ENCODE results near the gene TESK2.
"Not testable (repeated sequence)": the region's sequence is repeated elsewhere in the genome, so short reads cannot be mapped to it uniquely, and the experiment has no call there.

The TESK2 gene, protein sequence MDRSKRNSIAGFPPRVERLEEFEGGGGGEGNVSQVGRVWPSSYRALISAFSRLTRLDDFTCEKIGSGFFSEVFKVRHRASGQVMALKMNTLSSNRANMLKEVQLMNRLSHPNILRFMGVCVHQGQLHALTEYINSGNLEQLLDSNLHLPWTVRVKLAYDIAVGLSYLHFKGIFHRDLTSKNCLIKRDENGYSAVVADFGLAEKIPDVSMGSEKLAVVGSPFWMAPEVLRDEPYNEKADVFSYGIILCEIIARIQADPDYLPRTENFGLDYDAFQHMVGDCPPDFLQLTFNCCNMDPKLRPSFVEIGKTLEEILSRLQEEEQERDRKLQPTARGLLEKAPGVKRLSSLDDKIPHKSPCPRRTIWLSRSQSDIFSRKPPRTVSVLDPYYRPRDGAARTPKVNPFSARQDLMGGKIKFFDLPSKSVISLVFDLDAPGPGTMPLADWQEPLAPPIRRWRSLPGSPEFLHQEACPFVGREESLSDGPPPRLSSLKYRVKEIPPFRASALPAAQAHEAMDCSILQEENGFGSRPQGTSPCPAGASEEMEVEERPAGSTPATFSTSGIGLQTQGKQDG

DNA sequence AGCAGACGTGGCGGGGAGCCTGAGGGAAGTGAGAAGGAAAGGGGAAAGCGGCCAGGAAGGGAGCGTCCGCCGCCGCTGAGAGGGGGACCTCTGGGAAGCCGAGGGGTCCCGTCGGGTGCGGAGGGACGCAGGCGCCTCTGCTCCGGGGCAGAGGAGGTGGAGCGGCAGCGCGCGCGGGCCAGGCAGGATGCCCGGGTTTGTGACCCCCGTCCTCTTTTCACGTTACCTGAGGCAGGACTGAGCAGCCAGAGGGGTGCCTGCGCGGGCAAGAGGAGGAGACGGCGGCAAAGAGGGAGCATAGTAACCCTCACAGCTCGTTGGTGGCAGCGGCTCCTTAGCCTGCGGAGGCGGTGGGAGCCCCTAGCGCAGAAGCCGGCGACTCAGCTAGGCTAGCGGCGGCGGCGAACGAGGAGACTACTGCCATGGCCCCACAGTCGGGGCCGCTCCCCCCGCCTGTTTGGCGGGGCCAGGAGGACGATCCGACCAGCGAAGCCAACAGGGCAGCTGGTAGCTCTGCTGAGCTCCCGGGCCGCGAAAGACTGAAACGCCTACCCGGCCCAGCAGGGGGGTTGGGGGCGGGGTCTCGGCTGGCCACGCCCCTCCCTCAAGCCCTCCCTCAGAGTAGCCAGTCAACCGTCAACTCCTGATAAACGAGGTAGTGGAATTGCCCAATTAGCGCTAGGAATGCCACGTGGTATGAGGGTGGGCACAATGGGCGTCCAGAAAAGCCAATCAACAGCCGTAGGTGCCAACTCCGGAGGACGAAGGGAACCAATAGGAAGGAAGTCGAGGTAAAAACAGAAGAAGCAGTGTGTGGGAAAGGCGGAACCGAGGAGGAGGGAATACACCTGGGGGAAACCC, at the start of gene TESK2:
Gene TESK2, minus strand, starts transcription at position 538 of the 861 bp plus-strand sequence. CDS start 33,378 bp downstream, outside the sequence.
- peak; percentile 99 for DNase-seq

DNA sequence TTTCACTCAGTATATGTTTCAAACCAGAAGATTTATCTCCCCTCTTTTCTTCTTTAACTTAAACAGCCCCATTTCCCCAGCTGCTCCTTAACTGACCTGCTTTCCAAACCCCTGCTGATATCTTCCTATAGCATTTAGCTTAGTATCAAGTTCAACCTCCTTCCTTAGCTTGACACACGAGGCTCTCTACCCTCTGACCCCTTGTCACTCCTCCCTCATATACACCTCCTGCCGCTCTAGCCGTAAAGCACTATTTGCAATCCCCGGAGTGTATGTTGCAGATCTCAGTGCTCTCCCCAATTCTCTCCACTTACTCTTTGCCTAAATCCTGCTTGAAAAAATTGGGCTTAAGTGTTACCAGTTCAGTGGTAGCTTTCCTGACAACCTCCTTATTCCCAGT, 45.9 kb upstream of the TESK2 start:
- no peak for DNase-seq

DNA sequence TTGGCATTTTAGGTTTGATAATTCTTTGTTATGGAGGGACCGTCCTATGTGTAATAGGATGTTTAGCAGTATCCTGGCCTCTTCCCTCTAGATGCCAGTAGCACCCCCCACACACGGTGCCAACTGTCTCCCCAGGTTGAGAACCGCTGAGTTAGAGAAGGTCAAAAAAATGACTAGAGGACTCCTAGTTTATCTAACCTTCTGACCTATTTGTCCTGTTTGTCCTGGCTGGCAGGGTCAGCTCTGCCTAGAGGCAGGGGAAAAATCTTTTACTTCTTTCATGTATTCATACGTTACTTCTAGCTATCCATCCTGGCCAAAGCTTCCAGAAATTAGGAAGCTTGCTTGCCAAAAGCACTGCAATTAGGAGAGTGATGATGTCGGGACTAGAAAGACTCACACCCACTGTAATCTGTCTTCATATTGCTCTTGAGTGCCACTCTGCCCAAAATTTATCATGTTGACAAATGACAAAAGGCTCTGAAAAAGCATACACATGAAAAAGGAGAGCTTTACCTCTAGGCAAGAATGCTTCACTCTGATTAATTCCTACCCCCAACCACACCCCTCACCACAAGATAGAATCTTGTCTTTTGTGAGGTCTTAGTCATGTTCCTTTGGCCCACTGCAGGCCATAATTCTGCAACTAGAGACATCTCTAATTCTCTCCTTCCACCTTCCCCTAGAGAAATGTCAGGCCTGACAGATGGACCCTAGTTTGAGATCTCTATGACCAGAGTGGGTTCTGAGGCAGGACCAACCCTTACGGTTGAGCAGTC, 45.2 kb upstream of the TESK2 start:
- no peak for DNase-seq

DNA sequence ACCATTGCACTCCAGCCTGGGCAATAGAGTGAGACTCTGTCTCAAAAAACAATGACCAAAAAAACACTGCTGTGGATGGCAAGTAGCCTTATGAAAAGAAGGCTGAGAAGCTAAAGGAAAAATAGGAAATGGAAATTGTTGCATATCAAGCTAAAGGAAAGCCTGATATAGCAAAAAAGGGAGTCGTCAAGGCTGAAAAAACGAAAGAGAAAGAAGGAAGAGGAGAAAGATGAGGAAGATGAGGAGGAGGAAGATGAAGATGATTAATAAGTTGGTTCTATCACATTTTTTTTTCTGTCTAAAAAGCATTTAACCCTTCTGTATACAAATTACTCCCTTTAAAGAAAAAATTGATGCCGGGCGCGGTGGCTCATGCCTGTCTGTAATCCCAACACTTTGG, 40.9 kb upstream of the TESK2 start:
- no peak for DNase-seq

DNA sequence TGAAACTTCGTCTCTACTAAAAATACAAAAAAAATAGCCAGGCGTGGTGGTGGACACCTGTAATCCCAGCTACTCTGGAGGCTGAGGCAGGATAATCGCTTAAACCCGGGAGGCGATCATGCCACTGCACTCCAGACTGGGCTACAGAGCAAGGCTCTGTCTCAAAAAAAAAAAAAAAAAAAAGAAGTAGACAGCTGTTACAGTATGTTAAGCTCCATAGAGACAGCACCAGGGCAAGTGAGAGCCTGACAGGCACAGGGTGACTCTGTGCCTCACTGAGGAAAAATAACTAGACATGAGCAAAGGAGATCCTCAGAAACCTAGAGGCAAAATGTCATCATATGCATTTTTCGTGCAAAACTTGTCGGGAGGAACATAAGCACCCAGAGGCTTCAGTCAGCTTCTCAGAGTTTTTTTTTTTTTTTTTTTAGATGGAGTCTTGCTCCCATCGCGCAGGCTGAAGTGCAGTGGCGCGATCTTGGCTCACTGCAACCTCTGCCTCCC, 39.7 kb upstream of the TESK2 start:
- no peak for DNase-seq

DNA sequence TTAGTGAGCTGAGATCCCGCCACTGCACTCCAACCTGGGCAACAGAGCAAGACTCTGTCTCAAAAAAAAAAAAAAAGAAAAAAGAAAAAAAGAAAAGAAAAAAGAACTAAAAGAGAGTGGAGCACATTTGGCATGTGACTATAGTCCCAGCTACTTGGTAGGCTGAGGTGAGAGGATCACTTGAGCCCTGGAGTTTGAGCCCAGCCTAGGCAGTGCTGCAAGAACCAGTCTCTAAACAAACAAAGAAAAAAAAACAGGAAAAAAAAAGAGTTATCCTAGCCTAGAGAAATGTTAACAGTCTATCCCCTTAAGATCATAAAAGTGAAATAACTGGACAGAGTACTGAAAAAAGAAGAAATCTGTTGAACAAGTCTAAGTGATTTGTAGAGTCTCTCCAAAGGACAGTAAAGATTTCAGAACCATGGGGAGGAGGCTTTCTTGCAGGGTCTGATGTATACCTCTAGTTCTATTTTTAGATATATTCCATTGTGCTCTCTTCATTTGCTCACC, 35.2 kb upstream of the TESK2 start:
- DNase-seq, result no peak

DNA sequence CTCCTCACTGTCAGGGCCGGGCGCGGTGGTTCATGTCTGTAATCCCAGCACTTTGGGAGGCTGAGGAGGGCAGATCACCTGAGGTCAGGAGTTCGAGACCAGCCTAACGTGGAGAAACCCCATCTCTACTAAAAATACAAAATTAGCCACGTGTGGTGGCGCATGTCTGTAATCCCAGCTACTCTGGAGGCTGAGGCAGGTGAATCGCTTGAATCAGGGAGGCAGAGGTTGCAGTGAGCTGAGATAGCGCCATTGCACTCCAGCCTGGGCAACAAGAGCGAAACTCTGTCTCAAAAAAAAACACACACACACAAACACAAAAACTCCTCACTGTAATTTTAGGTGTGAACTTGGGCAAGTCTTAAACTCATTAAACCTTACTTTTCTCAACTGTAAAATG, 33.0 kb upstream of the TESK2 start:
- DNase-seq, result not testable (repeated sequence)

DNA sequence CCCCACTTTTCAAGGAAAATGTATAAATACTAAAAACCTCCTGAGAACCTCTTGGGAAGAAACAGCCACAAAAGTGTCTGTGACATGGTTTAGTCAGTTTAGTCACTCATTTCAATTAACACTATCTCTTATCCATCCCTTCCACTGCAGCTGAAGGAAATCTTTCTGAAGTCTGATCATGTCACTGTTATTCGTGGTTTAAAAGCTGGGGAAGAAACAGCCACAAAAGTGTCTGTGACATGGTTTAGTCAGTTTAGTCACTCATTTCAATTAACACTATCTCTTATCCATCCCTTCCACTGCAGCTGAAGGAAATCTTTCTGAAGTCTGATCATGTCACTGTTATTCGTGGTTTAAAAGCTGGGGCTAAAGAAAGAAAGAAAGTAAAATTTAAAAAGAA, 32.6 kb upstream of the TESK2 start:
- DNase-seq, result not testable (repeated sequence)

DNA sequence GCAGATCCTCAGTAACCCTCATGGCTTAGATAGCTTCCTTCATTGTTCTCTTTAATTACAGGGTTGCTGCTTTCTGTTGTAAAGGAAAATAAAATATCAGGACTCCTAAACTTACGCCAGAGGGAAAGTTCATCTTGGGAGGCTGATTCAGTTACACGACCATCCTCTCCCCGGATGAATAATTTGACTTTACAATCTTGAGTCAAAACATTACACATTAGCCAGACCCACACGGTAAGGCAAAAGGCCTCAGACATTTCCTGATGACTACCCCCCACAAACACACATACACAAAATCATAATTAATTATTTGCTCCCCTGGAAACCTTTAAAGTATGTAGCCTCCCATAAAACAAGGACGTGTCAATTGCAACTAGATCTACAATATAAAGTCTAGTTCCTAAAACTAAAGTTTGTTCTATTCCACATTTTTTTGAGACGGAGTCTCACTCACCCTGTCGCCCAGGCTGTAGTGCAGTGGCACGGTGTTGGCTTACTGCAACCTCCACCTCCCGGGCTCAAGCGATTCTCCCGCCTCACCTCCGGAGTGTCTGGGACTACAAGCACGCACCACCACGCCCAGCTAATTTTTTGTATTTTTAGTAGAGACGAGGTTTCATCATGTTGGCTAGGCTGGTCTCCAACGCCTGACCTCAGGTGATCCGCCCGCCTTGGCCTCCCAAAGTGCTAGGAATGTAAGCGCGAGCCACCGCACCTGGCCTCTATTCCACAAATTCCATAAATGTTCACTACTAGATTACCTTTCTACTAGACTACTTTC, 31.6 kb upstream of the TESK2 start:
- no peak for DNase-seq

DNA sequence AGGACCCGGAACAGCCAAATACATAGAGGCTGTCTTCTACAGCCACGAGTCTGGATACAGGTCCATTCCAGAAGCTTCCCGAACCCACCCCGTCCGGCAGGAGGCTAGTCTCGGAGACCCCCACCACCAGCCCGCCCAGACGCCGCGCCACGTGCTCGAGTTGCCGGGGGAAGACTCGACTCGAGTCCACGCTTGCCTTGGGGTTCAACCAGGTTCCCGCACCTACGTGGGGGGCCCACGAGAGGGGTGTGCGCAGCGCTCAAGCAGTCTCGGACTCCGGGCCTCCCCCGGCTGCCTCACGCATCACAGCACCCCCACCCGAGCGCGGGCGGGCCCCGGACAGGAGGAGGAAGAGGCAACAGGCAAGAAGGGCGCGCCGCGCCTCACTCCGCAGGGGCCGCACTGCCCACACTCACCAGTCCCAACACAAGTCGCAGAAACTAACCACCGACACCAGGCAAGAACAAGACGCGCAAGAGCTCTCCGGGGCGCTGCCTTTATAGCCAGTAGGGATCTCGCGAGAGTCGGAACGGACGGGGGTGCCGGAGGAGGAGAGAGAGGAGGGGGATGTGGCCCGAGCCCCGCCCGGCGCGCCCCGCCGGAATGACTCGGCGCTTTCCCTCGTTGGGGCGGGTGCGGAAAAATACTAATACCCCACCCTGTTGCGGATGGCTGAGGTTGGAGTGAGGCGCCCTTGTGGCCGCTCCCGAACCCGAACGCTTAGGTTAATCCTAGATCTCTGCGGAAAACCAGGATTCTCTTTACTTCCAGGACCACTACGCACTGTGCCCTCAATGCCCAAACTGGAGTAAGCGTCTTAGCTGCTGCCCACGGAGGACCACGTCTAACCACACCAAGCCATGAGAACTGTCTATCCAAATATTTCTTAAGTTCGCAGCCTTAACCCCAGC, 30.7 kb upstream of the TESK2 start, which contains the start of gene PRDX1:
Gene PRDX1, minus strand, starts transcription at position 472 of the 911 bp plus-strand sequence. CDS start 2,841 bp downstream, outside the sequence.
- DNase-seq, result peak; percentile 98

DNA sequence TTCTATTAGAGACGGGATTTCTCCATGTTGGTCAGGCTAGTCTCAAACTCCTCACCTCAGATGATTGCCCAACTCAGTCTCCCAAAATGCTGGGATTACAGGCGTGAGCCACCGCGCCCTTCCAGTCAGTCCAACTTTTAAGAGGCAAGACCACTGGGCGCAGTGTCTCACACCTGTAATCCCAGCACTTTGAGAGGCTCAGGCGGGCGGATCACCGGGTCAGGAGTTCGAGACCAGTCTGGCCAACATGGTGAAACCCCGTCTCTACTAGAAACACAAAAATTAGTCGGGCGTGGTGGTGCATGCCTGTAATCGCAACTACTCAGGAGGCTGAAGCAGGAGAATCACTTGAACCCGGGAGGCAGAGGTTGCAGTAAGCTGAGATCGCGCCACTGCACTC, 28.8 kb upstream of the TESK2 start:
- DNase-seq, result not testable (repeated sequence)

DNA sequence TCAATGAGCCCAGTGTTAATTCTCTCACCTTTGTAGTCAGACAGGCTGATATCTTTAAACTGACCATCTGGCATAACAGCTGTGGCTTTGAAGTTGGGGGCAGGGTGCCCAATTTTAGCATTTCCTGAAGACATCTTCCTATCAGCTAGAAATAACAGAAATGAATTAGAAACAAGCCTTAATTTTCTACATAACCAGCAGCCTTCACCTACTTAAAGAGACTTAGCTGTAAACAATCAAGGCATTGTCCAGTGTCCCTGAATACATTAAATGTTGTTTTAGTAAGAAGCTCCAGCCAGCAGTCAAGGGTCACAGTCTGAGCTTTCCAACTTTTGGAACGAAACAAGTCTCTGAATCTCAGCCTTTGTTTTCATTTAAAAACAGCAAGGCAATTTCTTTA, 27.9 kb upstream of the TESK2 start:
- no peak for DNase-seq

DNA sequence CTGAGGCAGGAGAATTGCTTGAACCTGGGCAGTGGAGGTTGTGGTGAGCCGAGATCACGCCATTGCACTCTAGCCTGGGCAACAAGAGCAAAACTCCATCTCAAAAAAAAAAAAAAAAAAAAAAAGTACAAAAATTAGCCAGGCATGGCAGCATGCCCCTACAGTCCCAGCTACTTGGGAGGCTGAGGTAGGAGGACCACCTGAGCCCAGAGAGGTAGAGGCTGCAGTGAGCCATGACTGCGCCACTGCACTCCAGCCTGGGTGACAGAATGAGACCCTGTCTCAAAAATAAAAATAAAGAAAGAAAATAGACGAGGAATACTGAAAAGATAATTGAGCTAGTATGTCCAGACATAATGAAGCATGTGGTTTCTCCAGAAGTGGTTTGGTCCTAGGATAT, 27.4 kb upstream of the TESK2 start:
- not testable (repeated sequence) for DNase-seq

DNA sequence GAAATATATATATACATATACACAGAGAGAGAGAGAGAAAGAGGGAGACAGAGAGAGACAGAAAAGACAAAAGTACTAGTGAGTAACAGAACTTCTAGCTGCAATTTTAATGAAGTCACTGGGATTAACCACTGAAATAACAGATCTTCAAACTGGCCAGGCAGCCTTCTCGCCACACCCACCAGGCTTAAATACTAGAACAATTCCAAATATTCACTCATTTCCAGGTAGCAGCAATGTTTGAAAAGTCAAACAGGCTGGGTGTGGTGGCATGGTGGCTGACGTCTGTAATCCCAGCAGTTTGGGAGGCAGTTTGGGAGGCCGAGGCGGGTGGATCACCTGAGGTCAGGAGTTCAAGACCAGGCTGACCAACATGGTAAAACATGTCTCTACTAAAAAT, 25.5 kb upstream of the TESK2 start:
- no peak for DNase-seq

DNA sequence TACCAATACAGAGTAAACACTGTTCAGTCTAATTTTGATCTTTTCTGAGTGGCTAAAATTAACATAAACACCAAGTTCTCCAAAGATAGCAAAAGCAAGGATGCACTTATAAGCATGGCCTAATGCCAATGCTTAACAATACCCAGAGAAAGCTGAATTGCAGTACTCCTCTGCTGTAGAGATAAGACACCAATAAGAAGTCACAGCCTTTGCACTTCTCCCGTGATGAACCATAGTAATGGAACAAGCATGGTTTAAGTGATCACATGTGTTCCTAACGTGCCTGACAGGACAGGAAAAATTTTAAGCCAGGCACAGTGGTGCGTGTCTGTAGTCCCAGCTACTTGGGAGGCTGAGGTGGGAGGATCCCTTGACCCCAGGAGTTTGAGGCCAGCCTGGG, 25.1 kb upstream of the TESK2 start:
- no peak for DNase-seq

DNA sequence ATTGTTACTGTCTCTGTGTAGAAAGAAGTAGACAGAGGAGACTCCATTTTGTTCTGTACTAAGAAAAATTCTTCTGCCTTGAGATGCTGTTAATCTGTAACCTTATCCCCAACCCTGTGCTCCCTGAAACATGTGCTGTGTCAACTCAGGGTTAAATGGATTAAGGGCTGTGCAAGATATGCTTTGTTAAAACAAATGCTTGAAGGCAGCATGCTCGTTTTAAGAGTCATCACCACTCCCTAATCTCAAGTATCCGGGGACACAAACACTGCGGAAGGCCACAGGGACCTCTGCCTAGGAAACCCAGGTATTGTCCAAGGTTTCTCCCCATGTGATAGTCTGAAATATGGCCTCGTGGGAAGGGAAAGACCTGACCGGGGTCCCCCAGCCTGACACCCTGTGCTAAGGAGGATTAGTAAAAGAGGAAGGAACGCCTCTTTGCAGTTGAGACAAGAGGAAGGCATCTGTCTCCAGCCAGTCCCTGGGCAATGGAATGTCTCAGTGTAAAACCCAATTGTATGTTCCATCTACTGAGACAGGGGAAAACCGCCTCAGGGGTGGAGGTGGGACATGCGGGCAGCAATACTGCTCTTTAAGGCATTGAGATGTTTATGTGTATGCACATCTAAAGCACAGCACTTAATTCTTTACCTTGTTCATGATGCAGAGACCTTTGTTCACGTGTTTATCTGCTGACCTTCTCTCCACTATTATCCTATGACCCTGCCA, 22.7 kb upstream of the TESK2 start:
- DNase-seq, result not testable (repeated sequence)

DNA sequence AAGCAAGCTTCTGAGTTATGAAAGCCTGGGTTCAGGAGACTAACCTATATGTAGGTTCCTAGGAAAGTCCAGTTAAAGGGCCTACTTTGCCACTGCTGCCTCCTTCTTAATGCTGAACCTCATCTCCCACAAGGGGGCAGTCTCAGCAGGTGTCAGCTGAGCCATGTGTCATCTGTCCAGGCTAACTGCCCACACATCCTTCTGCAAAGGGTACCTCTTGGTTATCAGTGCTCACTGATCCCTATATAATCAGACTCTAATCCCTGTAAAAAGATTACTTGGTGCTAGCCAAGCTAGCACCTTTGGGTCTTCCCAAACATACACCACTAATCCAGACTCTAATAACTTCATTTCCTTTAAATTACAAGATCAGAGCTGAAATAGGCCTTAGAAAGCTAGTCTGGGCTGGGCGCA, 21.7 kb upstream of the TESK2 start:
- peak; percentile 20 for DNase-seq

DNA sequence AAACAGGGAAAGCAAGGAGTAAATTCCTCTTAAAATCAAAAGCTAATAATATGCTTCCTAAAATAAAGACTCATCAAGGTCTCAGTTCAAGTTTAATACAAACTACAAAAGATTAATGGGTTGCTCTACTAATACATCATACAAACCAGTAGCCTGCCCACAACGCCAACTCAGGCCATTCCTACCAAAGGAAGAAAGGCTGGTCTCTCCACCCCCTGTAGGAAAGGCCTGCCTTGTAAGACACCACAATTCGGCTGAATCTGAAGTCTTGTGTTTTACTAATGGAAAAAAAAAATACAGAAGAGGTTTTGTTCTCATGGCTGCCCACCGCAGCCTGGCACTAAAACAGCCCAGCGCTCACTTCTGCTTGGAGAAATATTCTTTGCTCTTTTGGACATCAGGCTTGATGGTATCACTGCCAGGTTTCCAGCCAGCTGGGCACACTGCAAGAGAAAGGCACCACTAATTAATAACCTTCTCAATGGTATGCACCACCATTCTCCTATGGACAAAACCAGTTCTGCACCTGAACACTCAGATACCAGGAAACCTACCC, 20.1 kb upstream of the TESK2 start:
- no peak for DNase-seq
